Measurements from ENCODE around the gene MOSPD3. TPM values are rescaled to one million over a fixed set of nuclear protein-coding genes. Genes with fewer than 3 reads are reported as not detected.
A peak's percentile ranks its signal among the peaks of the same experiment; 100 is the strongest.

Gene MOSPD3
- total RNA-seq, 1 experiment from 2014 or later: 16.7 TPM

- Histone ChIP-seq H3K79me1 (ENCODE audit: insufficient read depth, low read depth, low read length, poor library complexity, severe bottlenecking) (no peaks in the 10 kb centered on the region), H3K4me2 (ENCODE audit: insufficient read depth, insufficient read length, low read length) (no peak overlapping the region), H3K79me2 (ENCODE audit: insufficient read depth, low read length) (no peaks in the 10 kb centered on the region), H4K91ac (ENCODE audit: insufficient read length, low read depth, low read length) (no peak overlapping the region), H3K4me1 (ENCODE audit: insufficient read depth, low read length) (peaks cover 5% of the 10 kb centered on the region; the same call in 1 of the 2 replicates), H2BK5ac (ENCODE audit: insufficient read length, low read length) (no peak overlapping the region), H3K9me3 (ENCODE audit: control insufficient read depth, low read depth, low read length) (no peaks in the 10 kb centered on the region), H3K18ac (ENCODE audit: insufficient read length, low read depth, low read length) (no peak overlapping the region), H2BK20ac (ENCODE audit: low read depth, low read length, poor library complexity, severe bottlenecking) (no peak overlapping the region), H2BK12ac (ENCODE audit: insufficient read length, low read depth, low read length) (no peak overlapping the region), H3K23ac (ENCODE audit: insufficient read length, low read depth, low read length) (no peak overlapping the region), H3K23me2 (ENCODE audit: insufficient read length, low read depth, low read length, poor library complexity, severe bottlenecking) (peaks cover 1% of the 10 kb centered on the region), H2BK120ac (ENCODE audit: low read depth, low read length, poor library complexity, severe bottlenecking) (no peak overlapping the region), H3K27ac (ENCODE audit: insufficient read length, low read depth, low read length) (no peak overlapping the region), H3K9ac (ENCODE audit: extremely low read depth, insufficient read length, low read length) (no peak overlapping the region), H2BK15ac (ENCODE audit: low read depth, low read length) (no peak overlapping the region), H3T11ph (ENCODE audit: low read length) (no peak overlapping the region), H3K14ac (ENCODE audit: insufficient read depth, low read length) (no peak overlapping the region), H4K5ac (ENCODE audit: insufficient read length, low read depth, low read length) (no peak overlapping the region), H2AK5ac (ENCODE audit: insufficient read length, low read length) (no peak overlapping the region), H4K20me1 (ENCODE audit: control insufficient read depth, insufficient read depth, insufficient read length) (no peaks in the 10 kb centered on the region), H3K56ac (ENCODE audit: insufficient read length, low read depth, low read length) (no peak overlapping the region), H3K27me3 (ENCODE audit: insufficient read depth, low read length) (no peaks in the 10 kb centered on the region), H4K8ac (replicated peaks; ENCODE audit: insufficient read length, low read depth, low read length) (no peak overlapping the region), H3K4ac (ENCODE audit: low read depth, low read length) (no peak overlapping the region), H2AFZ (ENCODE audit: low read length) (no peak overlapping the region)
- no peak for TF ChIP-seq CTCF (conservative IDR thresholded peaks at IDR 0.05)
- Mint-ChIP-seq H3K4me3 (no peak overlapping the region), H3K27ac (peak overlapping the region in 1 of 3 experiments; percentile 71; a peak in 1 of 7 replicates), H3K36me3 (ENCODE audit: insufficient read depth in 1 of 3, low read depth in 3 of 3) (peaks cover 11 to 27% (median 23%) of the 10 kb centered on the region in 3 experiments; a peak in 6 of 7 replicates), H3K4me1 (peaks cover 16 to 19% of the 10 kb centered on the region in 2 experiments), H3K27me3 (ENCODE audit: low read depth) (peaks cover 5% of the 10 kb centered on the region), H3K9me3 (no peaks in the 10 kb centered on the region)
- no CpG with 5 or more reads among the region's 14 CpGs for WGBS (ENCODE audit: extremely low coverage, insufficient read length, low lambda C conversion rate)
- DNase-seq: peak; percentile 48
Measured at GRCh38 chr7:100575206-100575631, 37.1 kb upstream of the MOSPD3 start.
